ENCODE measurements around the gene ZNF140.

DNA sequence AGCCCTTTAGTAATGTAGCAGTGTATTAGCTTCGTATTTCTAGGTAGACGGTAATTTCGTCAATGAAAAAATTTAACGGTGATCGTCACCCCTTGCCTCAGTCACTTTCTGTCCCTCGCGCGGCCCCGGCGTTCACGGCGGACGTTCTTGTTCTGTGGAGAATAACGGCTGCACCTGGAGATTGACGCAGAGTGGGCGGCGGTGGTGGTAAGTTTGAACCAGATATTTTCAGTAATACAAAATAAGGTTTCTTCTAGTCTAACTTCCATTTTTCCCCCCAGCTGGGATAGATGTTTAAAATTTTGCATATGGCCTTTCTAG is 50.0 kb downstream of the ZNF140 start:
- TF ChIP-seq, protein P1, sequence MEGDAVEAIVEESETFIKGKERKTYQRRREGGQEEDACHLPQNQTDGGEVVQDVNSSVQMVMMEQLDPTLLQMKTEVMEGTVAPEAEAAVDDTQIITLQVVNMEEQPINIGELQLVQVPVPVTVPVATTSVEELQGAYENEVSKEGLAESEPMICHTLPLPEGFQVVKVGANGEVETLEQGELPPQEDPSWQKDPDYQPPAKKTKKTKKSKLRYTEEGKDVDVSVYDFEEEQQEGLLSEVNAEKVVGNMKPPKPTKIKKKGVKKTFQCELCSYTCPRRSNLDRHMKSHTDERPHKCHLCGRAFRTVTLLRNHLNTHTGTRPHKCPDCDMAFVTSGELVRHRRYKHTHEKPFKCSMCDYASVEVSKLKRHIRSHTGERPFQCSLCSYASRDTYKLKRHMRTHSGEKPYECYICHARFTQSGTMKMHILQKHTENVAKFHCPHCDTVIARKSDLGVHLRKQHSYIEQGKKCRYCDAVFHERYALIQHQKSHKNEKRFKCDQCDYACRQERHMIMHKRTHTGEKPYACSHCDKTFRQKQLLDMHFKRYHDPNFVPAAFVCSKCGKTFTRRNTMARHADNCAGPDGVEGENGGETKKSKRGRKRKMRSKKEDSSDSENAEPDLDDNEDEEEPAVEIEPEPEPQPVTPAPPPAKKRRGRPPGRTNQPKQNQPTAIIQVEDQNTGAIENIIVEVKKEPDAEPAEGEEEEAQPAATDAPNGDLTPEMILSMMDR (IDR thresholded peaks at IDR 0.05; ENCODE audit: low read depth, low read length, poor library complexity, severe bottlenecking): no peak
- no peak for TF ChIP-seq EZH2phosphoT487 (IDR thresholded peaks at IDR 0.05; ENCODE audit: borderline replicate concordance, low read length)
